ENCODE results near the gene AQP5. TPM values are rescaled to one million over a fixed set of nuclear protein-coding genes. Genes with fewer than 3 reads are reported as not detected.

AQP5 gene
- total RNA-seq, 1 donor from 2014 or later: 0.34 TPM

Other genes starting within 250 kb of the AQP5 start
- gene TMBIM6, start 220.3 kb upstream of the AQP5 start, total RNA-seq: 603 TPM
- 24.0 TPM for gene NCKAP5L, start 133.5 kb upstream of the AQP5 start, total RNA-seq
- gene BCDIN3D, start 118.8 kb upstream of the AQP5 start, total RNA-seq: 3.9 TPM
- gene FAIM2, start 58.0 kb upstream of the AQP5 start, total RNA-seq: 6.2 TPM
- 0.70 TPM for gene AQP2, start 11.1 kb upstream of the AQP5 start, total RNA-seq
- not detected for gene AQP6, start 11.1 kb downstream of the AQP5 start, total RNA-seq
- gene RACGAP1, start 63.6 kb downstream of the AQP5 start, total RNA-seq: 5.3 TPM
- 1.6 TPM for gene ASIC1, start 95.7 kb downstream of the AQP5 start, total RNA-seq
- 64.5 TPM for gene SMARCD1, start 123.5 kb downstream of the AQP5 start, total RNA-seq
- 1.7 TPM for gene GPD1, start 142.1 kb downstream of the AQP5 start, total RNA-seq
- gene COX14, start 150.4 kb downstream of the AQP5 start, total RNA-seq: 58.9 TPM
- gene CERS5, start 205.5 kb downstream of the AQP5 start, total RNA-seq: 55.6 TPM

Measured in ureter (tissue), 1 donor.